Adrenal gland (tissue), 5 donors: ENCODE results near the gene TMEM63A.
"Not testable (repeated sequence)": the region's sequence is repeated elsewhere in the genome, so short reads cannot be mapped to it uniquely, and the experiment has no call there.

Source experiments
- CTCF ChIP-seq, 6 experiments: fragments of 450-650 bp in 4 of 6; fragments of 200-600 bp in 2 of 6; sonication (generic) in 1 of 6; IDR thresholded peaks; 1 replicate in 5 of 6; 2 replicates in 1 of 6; pipeline versions ENCODE4 v1.5.1 to v1.8.0; 2016 to 2021; ENCODE audit warnings: antibody characterized with exemption in 6 of 6, mild to moderate bottlenecking in 2 of 6, moderate library complexity in 1 of 6
- POLR2A ChIP-seq, 2 donors: fragments of 450-650 bp; IDR thresholded peaks; one replicate each; pipeline ENCODE4 v1.6.1; 2017; ENCODE audit warnings: antibody characterized with exemption in 2 of 2, mild to moderate bottlenecking in 2 of 2, moderate library complexity in 1 of 2
- donor health status: DM: no; HTN: no; CAD: no.

GRCh38 chr1:225836296-225836695 lies 45.9 kb downstream of the TMEM63A start:
- TF ChIP-seq CTCF, POLR2A (IDR thresholded peaks at IDR 0.05): not testable (repeated sequence)
